HG03280 (cell line): ENCODE data around the gene PELO.

ENCODE experiments used
- ATAC-seq: cut with Tn5 transposase; IDR thresholded peaks from one replicate; pipeline ENCODE4 v1.9.1; 2021; ENCODE audit warnings: mild to moderate bottlenecking, moderate library complexity; ENCODE audit not compliant: unreplicated experiment

PELO gene

GRCh38 chr5:52770287-52770939 is 17.3 kb upstream of the PELO start:
- no peak for ATAC-seq

- ATAC-seq: peak; percentile 92
Measured at GRCh38 chr5:52771343-52772039, 16.2 kb upstream of the PELO start.

- no peak for ATAC-seq
Measured at GRCh38 chr5:52772668-52773067, 15.0 kb upstream of the PELO start.

- ATAC-seq: no peak
Measured at GRCh38 chr5:52773342-52773741, 14.4 kb upstream of the PELO start.

- no peak for ATAC-seq
Measured at GRCh38 chr5:52774005-52774410, 13.7 kb upstream of the PELO start.

- no peak for ATAC-seq
Measured at GRCh38 chr5:52776116-52776515, 11.6 kb upstream of the PELO start.

GRCh38 chr5:52777186-52777585 is 10.5 kb upstream of the PELO start:
- no peak for ATAC-seq

- ATAC-seq: no peak
Measured at GRCh38 chr5:52778781-52779180, 8.9 kb upstream of the PELO start.

GRCh38 chr5:52779213-52779612 is 8.5 kb upstream of the PELO start:
- no peak for ATAC-seq

- ATAC-seq: no peak
Measured at GRCh38 chr5:52783226-52783959, 4.3 kb upstream of the PELO start.

GRCh38 chr5:52784737-52785136 is 3.0 kb upstream of the PELO start:
- no peak for ATAC-seq

- no peak for ATAC-seq
Measured at GRCh38 chr5:52786391-52786790, 1.3 kb upstream of the PELO start.

- ATAC-seq: peak; percentile 37
Measured at GRCh38 chr5:52786949-52787599, 642 bp upstream of the PELO start.

GRCh38 chr5:52788505-52788821 is 747 bp downstream of the PELO start:
- ATAC-seq: no peak

- no peak for ATAC-seq
Measured at GRCh38 chr5:52789378-52789777, 1.7 kb downstream of the PELO start.

- no peak for ATAC-seq
Measured at GRCh38 chr5:52789851-52790250, 2.1 kb downstream of the PELO start.

GRCh38 chr5:52791366-52791765 is 3.6 kb downstream of the PELO start:
- no peak for ATAC-seq

- ATAC-seq: no peak
Measured at GRCh38 chr5:52794519-52794918, 6.8 kb downstream of the PELO start.

- ATAC-seq: no peak
Measured at GRCh38 chr5:52796031-52796430, 8.3 kb downstream of the PELO start.

GRCh38 chr5:52796516-52797103 is 8.9 kb downstream of the PELO start:
- no peak for ATAC-seq

GRCh38 chr5:52798938-52799337 is 11.2 kb downstream of the PELO start:
- ATAC-seq: no peak
